ENCODE results near the gene UQCRHL. TPM values are rescaled to one million over a fixed set of nuclear protein-coding genes. Genes with fewer than 3 reads are reported as not detected.
A peak's percentile ranks its signal among the peaks of the same experiment; 100 is the strongest.

The UQCRHL gene
- total RNA-seq, 1 donor from 2014 or later: 6.1 TPM

DNA sequence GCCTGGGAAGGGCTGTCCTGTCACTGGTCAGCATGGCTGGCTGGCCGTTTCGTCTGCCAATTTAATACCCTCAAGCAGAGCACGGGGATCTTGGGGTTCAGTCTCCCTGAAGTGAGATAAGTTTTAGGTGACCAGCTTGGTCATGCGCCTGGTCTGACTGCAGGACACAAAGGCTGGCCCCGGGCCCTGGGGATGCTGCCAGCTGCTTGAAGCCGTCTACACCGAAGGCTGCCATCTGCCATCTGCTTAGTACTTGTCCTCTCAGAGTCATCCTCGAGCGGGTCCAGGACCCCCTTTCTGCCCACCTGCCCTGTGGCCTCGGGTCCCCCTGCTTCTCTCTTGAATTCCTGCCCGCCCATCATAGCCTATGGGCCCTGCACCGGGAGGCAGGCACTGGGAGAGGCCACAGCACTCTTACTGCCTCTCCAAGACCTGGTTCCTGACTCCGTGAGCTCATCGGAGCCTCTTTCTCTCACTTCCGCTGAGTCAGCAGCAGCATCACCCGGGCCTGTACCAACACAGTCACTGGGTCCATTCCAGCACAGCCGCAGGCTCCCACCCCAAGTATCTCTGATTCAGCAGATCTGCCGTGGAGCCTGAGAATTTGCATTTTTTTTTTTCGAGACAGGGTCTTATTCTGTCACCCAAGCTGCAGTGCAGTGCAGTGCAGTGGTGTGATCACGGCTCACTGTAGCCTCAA lies 41.8 kb downstream of the UQCRHL start:
- intact Hi-C loops (cut with DNase I): no loop called here
- DNase-seq (no peak), ATAC-seq (ENCODE audit: poor library complexity) (no peak)

DNA sequence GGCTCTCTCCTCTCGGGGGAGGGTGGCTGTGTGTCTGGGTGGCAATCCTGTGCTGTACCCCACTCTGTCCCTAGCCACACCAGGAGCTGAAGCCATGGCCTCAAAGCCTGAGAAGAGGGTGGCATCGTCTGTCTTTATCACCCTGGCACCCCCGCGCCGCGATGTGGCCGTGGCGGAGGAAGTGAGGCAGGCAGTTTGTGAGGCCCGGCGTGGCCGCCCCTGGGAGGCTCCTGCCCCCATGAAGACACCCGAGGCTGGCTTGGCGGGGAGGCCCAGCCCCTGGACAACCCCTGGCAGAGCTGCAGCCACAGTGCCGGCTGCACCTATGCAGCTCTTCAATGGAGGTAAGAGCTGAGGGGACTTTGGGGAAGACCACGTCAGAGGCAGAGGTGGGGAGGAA lies 42.6 kb downstream of the UQCRHL start:
- ATAC-seq (ENCODE audit: poor library complexity): no peak
- intact Hi-C loops (cut with DNase I): no loop called here
- DNase-seq: no peak

DNA sequence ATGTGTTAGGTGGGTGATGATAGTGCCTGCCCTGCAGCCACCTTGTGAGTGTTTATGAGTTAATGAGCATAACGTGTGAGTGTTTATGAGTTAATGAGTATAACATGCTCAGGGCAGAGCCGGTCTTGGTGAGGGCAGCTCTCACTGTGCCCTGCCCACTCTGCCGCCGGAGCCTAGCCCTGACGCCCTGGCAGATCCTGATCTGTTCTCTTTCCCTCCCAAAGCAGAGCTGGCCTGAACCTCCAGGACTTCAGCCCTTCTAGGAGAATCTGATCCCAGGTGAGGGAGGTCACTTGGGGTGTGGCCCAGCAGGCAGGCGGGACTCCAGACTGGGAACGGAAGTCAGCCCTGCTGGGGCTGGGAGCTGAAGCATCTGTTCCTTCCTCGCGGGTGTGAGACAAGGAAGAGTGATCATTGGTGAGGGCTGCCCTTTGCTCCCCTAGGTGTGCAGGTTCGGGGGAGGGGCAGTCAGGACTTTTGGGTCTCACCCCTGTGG lies 43.1 kb downstream of the UQCRHL start:
- DNase-seq (no peak), ATAC-seq (ENCODE audit: poor library complexity) (peak; percentile 2)
- intact Hi-C loops (cut with DNase I): no loop called here

DNA sequence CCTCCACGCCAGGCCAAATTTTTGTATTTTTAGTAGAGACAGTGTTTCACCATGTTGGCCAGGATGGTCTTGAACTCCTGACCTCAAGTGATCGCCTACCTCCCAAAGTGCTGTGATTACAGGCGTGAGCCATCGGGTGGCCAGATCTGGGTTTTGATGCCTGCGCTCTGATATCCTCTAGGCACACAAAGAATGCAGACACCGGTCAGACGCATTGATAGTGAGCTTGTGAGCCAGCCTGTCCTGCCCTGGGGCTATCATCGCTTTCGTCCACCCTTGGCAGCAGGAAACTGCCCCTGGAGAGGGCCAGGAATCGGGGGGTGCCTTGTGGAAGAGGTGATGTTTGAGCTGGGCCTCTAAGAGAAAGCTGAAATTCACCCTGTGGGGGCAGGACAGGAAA lies 44.9 kb downstream of the UQCRHL start:
- DNase-seq (no peak), ATAC-seq (ENCODE audit: poor library complexity) (no peak)
- intact Hi-C loops (cut with DNase I): no loop called here

- intact Hi-C loops (cut with DNase I): no loop called here
- ATAC-seq (ENCODE audit: poor library complexity) (peak; percentile 48), DNase-seq (no peak)
Observed at GRCh38 chr1:15761366-15762128, 45.9 kb downstream of the UQCRHL start.

GRCh38 chr1:15760520-15761211 lies 46.8 kb downstream of the UQCRHL start:
- DNase-seq (peak; percentile 70), ATAC-seq (ENCODE audit: poor library complexity) (peak; percentile 14)
- intact Hi-C loops (cut with DNase I): no loop called here

- ATAC-seq (ENCODE audit: poor library complexity) (peak; percentile 19), DNase-seq (no peak)
- intact Hi-C loops (cut with DNase I): no loop called here
Observed at GRCh38 chr1:15758953-15759661, 48.3 kb downstream of the UQCRHL start.

DNA sequence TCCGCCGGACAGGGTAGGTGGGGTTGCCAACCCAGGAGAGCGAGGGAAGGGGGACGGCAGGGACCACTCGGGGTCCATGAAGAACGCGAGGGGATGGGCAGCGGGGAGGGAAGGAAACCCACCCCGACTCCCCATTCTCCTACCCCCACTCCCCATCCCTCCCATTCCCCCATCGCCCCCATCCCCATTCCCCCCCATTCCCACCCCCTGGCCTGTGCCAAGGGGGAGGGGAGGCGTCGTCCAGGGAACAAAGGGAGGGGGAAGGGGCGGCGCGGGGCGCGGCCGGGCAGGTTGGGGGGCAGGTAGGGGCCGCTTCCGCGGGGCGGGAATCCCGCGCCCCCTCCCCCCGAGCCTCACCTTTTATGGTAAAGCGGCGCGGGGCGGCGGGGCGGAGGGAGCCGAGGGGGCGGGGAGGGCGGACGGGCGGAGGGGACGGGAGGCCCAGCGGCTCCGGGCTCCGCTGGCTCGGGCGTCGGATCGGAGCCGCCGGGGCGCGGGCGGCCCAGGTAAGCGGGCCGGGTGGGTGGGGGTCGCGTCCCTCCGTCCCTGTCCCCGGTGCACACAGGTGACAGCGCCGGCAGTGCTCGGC lies 49.0 kb downstream of the UQCRHL start, which contains the start of gene FBLIM1:
FBLIM1 (plus strand) TSS at position 453 of the 589 bp plus-strand sequence. CDS start 6,189 bp downstream, outside the sequence.
- intact Hi-C loops (cut with DNase I): no loop called here
- peak; percentile 49 for ATAC-seq (ENCODE audit: poor library complexity)
- DNase-seq: no peak

DNA sequence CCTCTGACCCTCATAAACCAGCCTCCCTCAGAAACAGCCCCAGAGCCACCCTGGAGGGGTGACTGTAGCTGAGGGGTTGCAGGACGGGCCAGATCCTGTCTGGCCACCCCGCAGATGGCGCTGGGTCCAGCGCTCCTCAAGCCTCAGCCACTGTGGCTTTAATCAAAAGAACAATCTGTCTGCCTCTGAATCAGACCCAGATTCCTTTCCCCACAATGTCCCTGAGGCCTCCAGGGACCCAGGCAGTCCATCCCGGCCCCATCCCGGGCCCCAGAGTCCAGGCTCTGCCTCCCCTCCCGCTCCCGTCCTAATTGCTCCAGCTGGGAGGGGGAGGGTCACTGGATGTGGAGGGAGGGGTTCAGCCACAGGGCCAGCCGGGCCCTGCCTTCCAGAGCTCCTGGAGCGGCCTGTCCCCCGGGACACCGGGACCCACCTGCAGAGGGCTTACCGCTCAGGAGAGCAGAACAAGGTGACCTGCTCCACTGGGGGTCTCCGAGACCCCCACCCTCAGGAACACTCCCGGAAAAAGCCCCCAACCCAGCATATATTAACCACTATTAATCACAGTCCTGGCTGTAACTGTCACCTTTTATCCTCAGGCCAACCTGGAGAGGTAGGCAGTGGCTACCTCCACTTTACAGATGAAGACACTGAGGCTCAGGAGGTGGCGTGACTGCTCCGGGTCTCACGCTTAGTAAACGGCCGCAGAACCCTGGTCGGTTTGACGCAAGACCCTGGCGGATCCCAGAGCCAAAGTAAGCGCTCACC lies 49.7 kb downstream of the UQCRHL start:
- no peak for DNase-seq
- no peak for ATAC-seq (ENCODE audit: poor library complexity)
- intact Hi-C loops (cut with DNase I): no loop called here

Other genes starting within 250 kb of the UQCRHL start
- 0.11 TPM for gene AGMAT, start 222.6 kb downstream of the UQCRHL start, total RNA-seq
- 19.4 TPM for gene DDI2, start 190.2 kb downstream of the UQCRHL start, total RNA-seq
- 81.7 TPM for gene PLEKHM2, start 123.3 kb downstream of the UQCRHL start, total RNA-seq
- gene SLC25A34, start 71.4 kb downstream of the UQCRHL start, total RNA-seq: 54.3 TPM
- gene TMEM82, start 65.2 kb downstream of the UQCRHL start, total RNA-seq: not detected
- gene FBLIM1, start 48.9 kb downstream of the UQCRHL start, total RNA-seq: 99.1 TPM
- 20.3 TPM for gene SPEN, start 40.1 kb upstream of the UQCRHL start, total RNA-seq
- 21.2 TPM for gene ZBTB17, start 168.5 kb upstream of the UQCRHL start, total RNA-seq
- 0.59 TPM for gene SRARP, start 196.6 kb upstream of the UQCRHL start, total RNA-seq
- gene HSPB7, start 210.4 kb upstream of the UQCRHL start, total RNA-seq: 3,577 TPM
- gene CLCNKA, start 214.4 kb upstream of the UQCRHL start, total RNA-seq: 0.35 TPM
- gene CLCNKB, start 236.1 kb upstream of the UQCRHL start, total RNA-seq: 2.5 TPM